ENCODE data around the gene APCDD1L.

The APCDD1L gene

GRCh38 chr20:58446960-58447265, 68.3 kb downstream of the APCDD1L start:
- H2AK5ac ChIP-seq (ENCODE audit: low read depth, low read length), result no peak overlapping the region

DNA sequence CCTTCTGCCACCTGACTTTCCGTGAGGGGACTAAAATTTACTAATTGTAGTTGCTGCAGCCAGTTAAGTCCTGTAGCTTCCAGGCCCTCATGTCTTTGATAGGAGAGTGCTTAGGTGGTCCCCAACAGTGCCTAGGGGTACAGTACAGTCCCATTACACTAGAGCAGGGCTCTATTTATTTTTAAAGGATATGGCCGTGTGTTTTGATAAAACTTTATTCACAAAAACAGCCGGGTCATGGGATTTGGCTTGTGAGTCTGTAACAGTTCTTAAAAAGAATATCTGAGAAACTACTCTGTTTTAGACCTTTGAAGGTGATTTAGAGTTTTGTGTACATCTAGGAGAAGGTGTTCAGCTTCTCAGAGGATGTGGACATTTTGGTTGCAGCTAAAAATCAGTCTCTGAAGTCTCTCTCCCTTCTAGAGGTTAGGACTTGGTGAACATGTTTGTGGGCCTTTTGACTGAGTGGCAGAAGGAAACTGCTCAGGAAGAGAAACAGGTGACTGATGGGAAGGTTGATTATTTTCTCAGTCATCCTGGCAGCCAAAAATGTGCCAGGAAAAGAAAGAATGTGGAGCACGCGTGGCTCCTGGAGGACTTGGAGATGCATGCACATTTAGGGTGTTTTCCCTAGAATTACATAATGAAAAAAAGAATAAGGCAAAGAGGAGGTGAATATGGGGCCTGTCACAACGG, 68.8 kb downstream of the APCDD1L start:
- Histone ChIP-seq H4K91ac (ENCODE audit: low read depth, low read length, poor library complexity) (no peak overlapping the region), H3K27me3 (ENCODE audit: control insufficient read depth in 3 of 3, insufficient read depth in 3 of 3, low read depth in 1 of 3, low read length in 3 of 3) (no peaks in the 10 kb centered on the region)

More at GRCh38 chr20:58446960-58447265, 68.3 kb downstream of the APCDD1L start:
- Histone ChIP-seq H3K27ac (replicated peaks; ENCODE audit: low read length) (no peak overlapping the region), H2AFZ (ENCODE audit: low read length) (no peak overlapping the region), H2BK120ac (ENCODE audit: low read depth, low read length) (no peak overlapping the region), H2BK12ac (ENCODE audit: low read length) (no peak overlapping the region), H3K9me3 (replicated peaks in 1 of 2; ENCODE audit: control insufficient read depth in 2 of 2, insufficient read depth in 1 of 2, low read depth in 1 of 2, low read length in 2 of 2) (no peaks in the 10 kb centered on the region), H4K8ac (ENCODE audit: low read depth, low read length) (no peak overlapping the region), H4K91ac (ENCODE audit: low read depth, low read length, poor library complexity) (no peak overlapping the region), H3K14ac (ENCODE audit: low read length) (no peak overlapping the region), H3K9ac (ENCODE audit: low read depth, low read length, poor library complexity) (no peak overlapping the region), H3K23ac (ENCODE audit: low read depth, low read length, poor library complexity) (no peak overlapping the region), H3K79me1 (ENCODE audit: low read depth, low read length) (peaks cover 2% of the 10 kb centered on the region), H3K18ac (ENCODE audit: low read length) (no peak overlapping the region), H3K4me3 (ENCODE audit: low read length in 2 of 2) (no peak overlapping the region), H2BK15ac (ENCODE audit: low read length) (no peak overlapping the region), H3K4me1 (ENCODE audit: control insufficient read depth in 2 of 2, insufficient read depth in 1 of 2, low read depth in 1 of 2, low read length in 2 of 2) (no peaks in the 10 kb centered on the region), H3K27me3 (ENCODE audit: control insufficient read depth in 3 of 3, insufficient read depth in 3 of 3, low read depth in 1 of 3, low read length in 3 of 3) (no peaks in the 10 kb centered on the region), H3K36me3 (replicated peaks in 1 of 2; ENCODE audit: control insufficient read depth in 2 of 2, insufficient read depth in 2 of 2, low read length in 2 of 2) (peaks cover 11 to 79% of the 10 kb centered on the region in 2 donors), H2BK5ac (ENCODE audit: low read length) (no peak overlapping the region), H3K4me2 (ENCODE audit: insufficient read depth, low read length, poor library complexity, severe bottlenecking) (no peak overlapping the region), H3K4ac (ENCODE audit: low read length) (no peak overlapping the region)
- DNase-seq (ENCODE audit: low spot score), result no peak
- WGBS, 2 donors (ENCODE audit: extremely low coverage in 2 of 2, insufficient read length in 2 of 2, insufficient replicate concordance in 1 of 2), result no CpG with 5 or more reads among the region's 7 CpGs

GRCh38 chr20:58444746-58445255, 70.4 kb downstream of the APCDD1L start:
- H4K91ac ChIP-seq (ENCODE audit: low read depth, low read length, poor library complexity), result no peak overlapping the region
- H2AK5ac ChIP-seq (ENCODE audit: low read depth, low read length), result no peak overlapping the region
- H2BK5ac ChIP-seq (ENCODE audit: low read length), result no peak overlapping the region
- H3K27me3 ChIP-seq (ENCODE audit: control insufficient read depth in 3 of 3, insufficient read depth in 3 of 3, low read depth in 1 of 3, low read length in 3 of 3), result no peaks in the 10 kb centered on the region
- H3K4me1 ChIP-seq (ENCODE audit: control insufficient read depth in 2 of 2, insufficient read depth in 1 of 2, low read depth in 1 of 2, low read length in 2 of 2), result no peaks in the 10 kb centered on the region
- no peak overlapping the region for H4K8ac ChIP-seq (ENCODE audit: low read depth, low read length)
- no peaks in the 10 kb centered on the region for H3K9me3 ChIP-seq (replicated peaks in 1 of 2; ENCODE audit: control insufficient read depth in 2 of 2, insufficient read depth in 1 of 2, low read depth in 1 of 2, low read length in 2 of 2)
- no peak overlapping the region for H2BK15ac ChIP-seq (ENCODE audit: low read length)
- H3K9ac ChIP-seq (ENCODE audit: low read depth, low read length, poor library complexity), result no peak overlapping the region
- no peak overlapping the region for H3K4me3 ChIP-seq (ENCODE audit: low read length in 2 of 2)
- no peak for DNase-seq (ENCODE audit: low spot score)
- H3K4me2 ChIP-seq (ENCODE audit: insufficient read depth, low read length, poor library complexity, severe bottlenecking), result no peak overlapping the region
- no peak overlapping the region for H3K23ac ChIP-seq (ENCODE audit: low read depth, low read length, poor library complexity)
- H3K36me3 ChIP-seq (replicated peaks in 1 of 2; ENCODE audit: control insufficient read depth in 2 of 2, insufficient read depth in 2 of 2, low read length in 2 of 2), result peaks cover 11 to 83% of the 10 kb centered on the region in 2 donors
- peaks cover 2% of the 10 kb centered on the region for H3K79me1 ChIP-seq (ENCODE audit: low read depth, low read length)
- H3K18ac ChIP-seq (ENCODE audit: low read length), result no peak overlapping the region
- H2BK12ac ChIP-seq (ENCODE audit: low read length), result no peak overlapping the region
- no CpG with 5 or more reads among the region's 5 CpGs for WGBS, 2 donors (ENCODE audit: extremely low coverage in 2 of 2, insufficient read length in 2 of 2, insufficient replicate concordance in 1 of 2)
- H2BK120ac ChIP-seq (ENCODE audit: low read depth, low read length), result no peak overlapping the region
- H3K27ac ChIP-seq (replicated peaks; ENCODE audit: low read length), result no peak overlapping the region
- no peak overlapping the region for H3K14ac ChIP-seq (ENCODE audit: low read length)
- H3K4ac ChIP-seq (ENCODE audit: low read length), result no peak overlapping the region
- H2AFZ ChIP-seq (ENCODE audit: low read length), result no peak overlapping the region

More for the DNA sequence above, 68.8 kb downstream of the APCDD1L start:
- Histone ChIP-seq H3K9me3 (replicated peaks in 1 of 2; ENCODE audit: control insufficient read depth in 2 of 2, insufficient read depth in 1 of 2, low read depth in 1 of 2, low read length in 2 of 2) (no peaks in the 10 kb centered on the region), H3K27ac (replicated peaks; ENCODE audit: low read length) (no peak overlapping the region), H3K4me2 (ENCODE audit: insufficient read depth, low read length, poor library complexity, severe bottlenecking) (no peak overlapping the region), H2AFZ (ENCODE audit: low read length) (no peak overlapping the region), H3K4ac (ENCODE audit: low read length) (no peak overlapping the region), H3K79me1 (ENCODE audit: low read depth, low read length) (peaks cover 2% of the 10 kb centered on the region), H2BK15ac (ENCODE audit: low read length) (no peak overlapping the region), H4K8ac (ENCODE audit: low read depth, low read length) (no peak overlapping the region), H3K9ac (ENCODE audit: low read depth, low read length, poor library complexity) (peak overlapping the region; percentile 46), H3K14ac (ENCODE audit: low read length) (no peak overlapping the region), H2BK5ac (ENCODE audit: low read length) (no peak overlapping the region), H3K18ac (ENCODE audit: low read length) (no peak overlapping the region), H3K36me3 (replicated peaks in 1 of 2; ENCODE audit: control insufficient read depth in 2 of 2, insufficient read depth in 2 of 2, low read length in 2 of 2) (peaks cover 11 to 78% of the 10 kb centered on the region in 2 donors), H2AK5ac (ENCODE audit: low read depth, low read length) (no peak overlapping the region), H2BK120ac (ENCODE audit: low read depth, low read length) (no peak overlapping the region), H3K4me3 (ENCODE audit: low read length in 2 of 2) (no peak overlapping the region), H2BK12ac (ENCODE audit: low read length) (no peak overlapping the region), H3K23ac (ENCODE audit: low read depth, low read length, poor library complexity) (no peak overlapping the region), H3K4me1 (ENCODE audit: control insufficient read depth in 2 of 2, insufficient read depth in 1 of 2, low read depth in 1 of 2, low read length in 2 of 2) (no peaks in the 10 kb centered on the region)
- no CpG with 5 or more reads among the region's 6 CpGs for whole genome bisulfite sequencing, 2 donors (ENCODE audit: extremely low coverage in 2 of 2, insufficient read length in 2 of 2, insufficient replicate concordance in 1 of 2)
- DNase-seq (ENCODE audit: low spot score), result no peak

- Histone ChIP-seq H2BK5ac (ENCODE audit: low read length) (no peak overlapping the region), H3K4ac (ENCODE audit: low read length) (no peak overlapping the region), H2AK5ac (ENCODE audit: low read depth, low read length) (no peak overlapping the region), H2BK12ac (ENCODE audit: low read length) (no peak overlapping the region), H4K8ac (ENCODE audit: low read depth, low read length) (no peak overlapping the region), H2BK15ac (ENCODE audit: low read length) (no peak overlapping the region), H3K4me1 (ENCODE audit: control insufficient read depth in 2 of 2, insufficient read depth in 1 of 2, low read depth in 1 of 2, low read length in 2 of 2) (no peaks in the 10 kb centered on the region), H3K9me3 (replicated peaks in 1 of 2; ENCODE audit: control insufficient read depth in 2 of 2, insufficient read depth in 1 of 2, low read depth in 1 of 2, low read length in 2 of 2) (no peaks in the 10 kb centered on the region), H3K4me2 (ENCODE audit: insufficient read depth, low read length, poor library complexity, severe bottlenecking) (no peak overlapping the region), H2BK120ac (ENCODE audit: low read depth, low read length) (no peak overlapping the region), H3K14ac (ENCODE audit: low read length) (no peak overlapping the region), H3K36me3 (replicated peaks in 1 of 2; ENCODE audit: control insufficient read depth in 2 of 2, insufficient read depth in 2 of 2, low read length in 2 of 2) (peaks cover 11 to 87% of the 10 kb centered on the region in 2 donors), H3K27ac (replicated peaks; ENCODE audit: low read length) (no peak overlapping the region), H3K27me3 (ENCODE audit: control insufficient read depth in 3 of 3, insufficient read depth in 3 of 3, low read depth in 1 of 3, low read length in 3 of 3) (no peaks in the 10 kb centered on the region), H3K18ac (ENCODE audit: low read length) (no peak overlapping the region), H3K23ac (ENCODE audit: low read depth, low read length, poor library complexity) (no peak overlapping the region), H2AFZ (ENCODE audit: low read length) (no peak overlapping the region), H3K79me1 (ENCODE audit: low read depth, low read length) (peaks cover 5% of the 10 kb centered on the region), H4K91ac (ENCODE audit: low read depth, low read length, poor library complexity) (no peak overlapping the region), H3K4me3 (ENCODE audit: low read length in 2 of 2) (no peak overlapping the region), H3K9ac (ENCODE audit: low read depth, low read length, poor library complexity) (no peak overlapping the region)
- no peak for DNase-seq (ENCODE audit: low spot score)
These were observed 73.5 kb downstream of the APCDD1L start for GRCh38 chr20:58441723-58442122.
